Neural progenitor cell (in vitro differentiated cells): ENCODE data around the gene LDHAL6B.

Experiments
- CTCF ChIP-seq: fragments of 200-600 bp; sonication (generic); IDR thresholded peaks from 2 replicates; pipeline ENCODE4 v1.5.1; 2017; ENCODE audit warnings: antibody characterized with exemption, mild to moderate bottlenecking
- EZH2phosphoT487 ChIP-seq: fragments of 200-600 bp; sonication (generic); IDR thresholded peaks from 2 replicates; pipeline ENCODE4 v1.6.1; 2017; ENCODE audit warnings: antibody characterized with exemption

- TF ChIP-seq CTCF (no peak), EZH2phosphoT487 (no peak)
Measured at GRCh38 chr15:59203008-59203407, 3.6 kb upstream of the LDHAL6B start.
